Fibroblast of mammary gland (primary cell): ENCODE results near the gene MATCAP1.

ENCODE experiments used
- DNase-seq: peaks from one replicate; pipeline ENCODE4 v3.0.0-alpha.2; 2010; ENCODE audit warnings: low read depth
- H3K4me3 ChIP-seq: 2 replicates; pipeline ENCODE4 v1.5.1; 2011; ENCODE audit warnings: low read depth, mild to moderate bottlenecking, low read length, moderate library complexity; ENCODE audit not compliant: control insufficient read depth
- CTCF ChIP-seq: conservative IDR thresholded peaks from 2 replicates; pipeline ENCODE4 v1.5.1; 2011; ENCODE audit warnings: low read depth, low read length, inconsistent platforms; ENCODE audit not compliant: control insufficient read depth, insufficient read depth

Gene MATCAP1

GRCh38 chr16:67155295-67156142 is 28.2 kb downstream of the MATCAP1 start:
- peak; percentile 67 for DNase-seq
- H3K4me3 ChIP-seq: no peak overlapping the region
- TF ChIP-seq CTCF: peak; percentile 50

- no peak overlapping the region for H3K4me3 ChIP-seq
- no peak for TF ChIP-seq CTCF
- DNase-seq: no peak
Measured at GRCh38 chr16:67154578-67155294, 29.0 kb downstream of the MATCAP1 start.

- DNase-seq: no peak
- no peak for TF ChIP-seq CTCF
- H3K4me3 ChIP-seq: peak overlapping the region; percentile 55
Measured at GRCh38 chr16:67151431-67152097, 32.2 kb downstream of the MATCAP1 start.

GRCh38 chr16:67150833-67151396 is 32.8 kb downstream of the MATCAP1 start, which contains the start of gene B3GNT9:
Gene B3GNT9, minus strand, starts transcription at chr16:67150998. Its CDS starts 513 bp downstream, at chr16:67150485.
- DNase-seq: peak; percentile 68
- TF ChIP-seq CTCF: no peak
- H3K4me3 ChIP-seq: peak within 1 kb of the TSS; percentile 55

GRCh38 chr16:67150047-67150832 is 33.5 kb downstream of the MATCAP1 start:
- no peak for TF ChIP-seq CTCF
- peak overlapping the region; percentile 55 for H3K4me3 ChIP-seq
- peak; percentile 80 for DNase-seq
